K562 (cell line): ENCODE measurements around the gene CENPA. TPM values are rescaled to one million over a fixed set of nuclear protein-coding genes. Genes with fewer than 3 reads are reported as not detected.
A peak's percentile ranks its signal among the peaks of the same experiment; 100 is the strongest.

Experiments used
- ATAC-seq: fragments of 200-7000 bp; cut with Tn5 transposase; 3 replicates; pipeline ENCODE4 v1.9.1; 2020; ENCODE audit warnings: moderate library complexity
- BruUV-seq: library from RNA; stranded (reverse); fragments of 400-500 nt; replicated peaks from 2 replicates; lab custom pipeline; 2021; lab: Mats Ljungman, UMichigan
- CTCF ChIA-PET: fragments of 300-600 bp; formaldehyde crosslinking; extraction: SDS; loops from one replicate; lab custom pipeline; 2021; ENCODE audit warnings: low intra/inter-chr PET ratio; lab: Yijun Ruan, JAX
- POLR2A ChIA-PET: fragments of 300-600, 350-650 bp; sonication (Branson Sonifier 250); formaldehyde crosslinking; extraction: SDS; loops from one replicate; lab custom pipeline; 2021; ENCODE audit warnings: antibody characterized with exemption, inconsistent platforms; lab: Yijun Ruan, JAX
- DNase-seq, 4 experiments: peaks; one replicate each; pipeline versions ENCODE4 v3.0.0 to v3.0.0-alpha.2; 2011 to 2018; ENCODE audit warnings: low spot score in 3 of 4, mixed read lengths in 3 of 4; ENCODE audit errors: extremely low read depth in 1 of 4
- FAIRE-seq: peaks from 2 replicates; lab custom pipeline; 2011; peaks lifted over from hg19 to GRCh38; lab: Jason Lieb, UNC
- H2AFZ ChIP-seq: 2 replicates; pipeline ENCODE4 v1.6.0; 2011; ENCODE audit warnings: low read depth, low read length, control low read depth, inconsistent platforms
- H3K27ac ChIP-seq: fragments of 200-600 bp; 3 replicates; pipeline ENCODE4 v1.8.0; 2011; ENCODE audit warnings: low read depth, mild to moderate bottlenecking, control low read depth, inconsistent platforms, low read length, moderate library complexity, mixed read lengths; ENCODE audit errors: extremely low read depth
- H3K27me3 ChIP-seq, 2 experiments: fragments of 300-600 bp in 1 of 2; 2 replicates in 1 of 2; 3 replicates in 1 of 2; pipeline versions ENCODE4 v1.6.0 to v1.8.0; 2011; ENCODE audit warnings: inconsistent platforms in 2 of 2, low read length in 2 of 2, mild to moderate bottlenecking in 1 of 2, mixed read lengths in 1 of 2, moderate library complexity in 1 of 2; ENCODE audit not compliant: control insufficient read depth in 2 of 2, insufficient read depth in 2 of 2
- H3K36me3 ChIP-seq: fragments of 300-600 bp; 3 replicates; pipeline ENCODE4 v1.8.0; 2011; ENCODE audit warnings: mild to moderate bottlenecking, low read length, inconsistent platforms; ENCODE audit not compliant: control insufficient read depth, insufficient read depth
- H3K4me1 ChIP-seq, 2 experiments: fragments of 200-600 bp in 1 of 2; replicated peaks in 1 of 2; 2 replicates in 1 of 2; 3 replicates in 1 of 2; pipeline versions ENCODE4 v1.5.1 to v1.8.0; 2011; ENCODE audit warnings: inconsistent platforms in 2 of 2, low read length in 2 of 2, mild to moderate bottlenecking in 1 of 2, mixed read lengths in 1 of 2, moderate library complexity in 1 of 2; ENCODE audit not compliant: control insufficient read depth in 2 of 2, insufficient read depth in 2 of 2
- H3K4me2 ChIP-seq: 2 replicates; pipeline ENCODE4 v1.6.1; 2011; ENCODE audit warnings: low read length, control low read depth, inconsistent platforms, mixed read lengths; ENCODE audit not compliant: insufficient read depth
- H3K4me3 ChIP-seq: fragments of 200-600 bp; sonication (generic), shearing (Covaris generic); 2 replicates; pipeline ENCODE4 v1.5.1; 2016; ENCODE audit warnings: control low read depth, inconsistent platforms
- H3K79me2 ChIP-seq: fragments of 200-600 bp; 3 replicates; pipeline ENCODE4 v1.8.0; 2011; ENCODE audit warnings: low read length, inconsistent platforms; ENCODE audit not compliant: control insufficient read depth, insufficient read depth
- H3K9ac ChIP-seq, 2 experiments: 2 replicates each; pipeline versions ENCODE4 v1.6.0 to v1.6.1; 2011; ENCODE audit warnings: low read depth in 2 of 2, low read length in 2 of 2, control low read depth in 1 of 2, inconsistent platforms in 1 of 2, mild to moderate bottlenecking in 1 of 2, mixed read lengths in 1 of 2; ENCODE audit not compliant: insufficient read depth in 1 of 2
- H3K9me1 ChIP-seq: one replicate; pipeline ENCODE4 v1.6.0; 2011; ENCODE audit warnings: inconsistent platforms, mild to moderate bottlenecking, low read length, moderate library complexity; ENCODE audit not compliant: control insufficient read depth, insufficient read depth
- H3K9me3 ChIP-seq: replicated peaks from 2 replicates; pipeline ENCODE4 v1.5.1; 2011; ENCODE audit warnings: low read depth, low read length, inconsistent platforms; ENCODE audit not compliant: control insufficient read depth, insufficient read depth
- H4K20me1 ChIP-seq: replicated peaks from 2 replicates; pipeline ENCODE4 v1.6.1; 2011; ENCODE audit warnings: low read length, inconsistent platforms, mixed read lengths; ENCODE audit not compliant: control insufficient read depth, insufficient read depth
- CTBP1 ChIP-seq: fragments of 450-650 bp; IDR thresholded peaks from 2 replicates; pipeline ENCODE4 v1.6.1; 2016; ENCODE audit warnings: borderline replicate concordance
- RFX1 ChIP-seq: fragments of 450-650 bp; IDR thresholded peaks from 2 replicates; pipeline ENCODE4 v1.6.1; 2016; ENCODE audit warnings: mild to moderate bottlenecking, moderate library complexity
- ZSCAN32 ChIP-seq: fragments of 450-650 bp; formaldehyde crosslinking; IDR thresholded peaks from 2 replicates; pipeline ENCODE4 v1.4.0; 2020; ENCODE audit warnings: mild to moderate bottlenecking, moderate library complexity
- WGBS: fragments of 100-300 bp; shearing (Covaris generic); methylation state at CpG from one replicate; pipeline ENCODE4 v1.1.6; 2016; ENCODE audit warnings: low coverage, mixed read lengths; ENCODE audit not compliant: insufficient coverage; ENCODE audit errors: missing lambda C conversion rate; 5-methylcytosine and 5-hydroxymethylcytosine counted together
- in situ Hi-C: fragments of 300-500 bp; cut with MboI; formaldehyde crosslinking; loops from 4 replicates; pipeline ENCODE4 v1.15.0; 2018; ENCODE audit warnings: inconsistent platforms, mixed read lengths
- intact Hi-C: fragments of 100-400 bp; cut with micrococcal nuclease; formaldehyde crosslinking; loops from 2 replicates; pipeline ENCODE4 v1.14.2; 2022
- polyA plus RNA-seq, 8 experiments: library from polyadenylated mRNA; depleted of rRNA in 4 of 8; stranded (reverse) in 5 of 8; unstranded in 3 of 8; fragments of >200 nt; fragmentation: Nextera tagmentation in 2 of 8; fragmentation: Illumina TruSeq in 1 of 8; extraction: Ambion mirVana in 2 of 8; extraction: Trizol in 1 of 8; gene quantifications; 2 replicates each; pipeline versions ENCODE4 v1.2.1 to v1.2.3, GENCODE V29; 2011 to 2014; ENCODE audit warnings: inconsistent platforms in 1 of 8, missing spikeins in 1 of 8
- total RNA-seq, 7 experiments: library from RNA; depleted of rRNA in 6 of 7; stranded (reverse); fragments of >200 nt in 6 of 7; fragmentation: Illumina TruSeq in 2 of 7; extraction: Trizol in 2 of 7; gene quantifications; 2 replicates each; pipeline versions ENCODE4 v1.2.1 to v1.2.3, GENCODE V29; 2011 to 2021; ENCODE audit warnings: low replicate concordance in 1 of 7
- TF ChIP-seq, protein P1 (sequence below): fragments of 450-650 bp; IDR thresholded peaks from 2 replicates; pipeline ENCODE4 v1.6.1; 2018; ENCODE audit not compliant: partially characterized antibody

CENPA gene
- total and polyA plus RNA-seq, 9 of the 15 experiments (the other 6 are each of a cell fraction or from before 2014, with no cell fraction given): 11.3 to 61.7 (median 44.7) TPM

DNA sequence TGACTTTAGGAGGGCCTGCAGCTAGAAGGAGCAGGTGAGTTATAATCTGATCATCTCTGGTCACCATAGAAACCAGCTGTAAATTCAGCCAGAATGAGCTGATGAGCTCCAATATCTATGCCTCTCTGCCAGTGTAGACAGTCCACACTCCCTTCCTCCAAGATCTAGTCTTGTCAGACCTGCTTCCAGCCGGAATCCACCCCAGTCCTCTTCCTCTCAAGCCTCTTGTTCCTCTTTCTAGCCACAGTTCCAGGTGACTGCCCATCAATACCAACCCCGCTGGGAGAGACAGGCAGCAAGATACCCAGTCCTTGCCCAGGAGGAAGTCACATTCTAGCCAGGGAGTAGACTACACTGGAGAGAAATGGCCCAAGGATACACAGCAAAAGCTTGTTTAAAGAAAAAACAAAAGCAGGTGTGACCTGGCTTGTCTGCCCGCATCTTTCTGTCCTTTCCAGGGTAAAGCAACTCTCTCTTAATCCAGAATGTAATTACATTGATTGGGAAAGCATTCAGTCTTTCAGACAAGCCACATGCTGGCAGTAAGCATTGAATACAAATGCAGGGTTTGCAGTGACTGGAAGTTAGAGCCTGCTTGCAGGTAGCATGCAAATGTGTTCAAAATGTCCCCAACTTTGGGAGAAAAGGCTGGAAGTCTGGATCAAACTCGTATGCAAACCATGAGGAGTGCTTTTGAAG is 30.7 kb upstream of the CENPA start:
- in situ Hi-C loops (no loop called here), intact Hi-C loops (no loop called here)
- Histone ChIP-seq H4K20me1 (no peaks in the 10 kb centered on the region), H3K4me1 (peaks cover 16 to 34% of the 10 kb centered on the region in 2 experiments), H3K9me1 (no peaks in the 10 kb centered on the region), H3K36me3 (no peaks in the 10 kb centered on the region; the same call in 1 of the 3 replicates), H3K9me3 (no peaks in the 10 kb centered on the region), H3K4me2 (no peak overlapping the region), H3K9ac (peak overlapping the region in 1 of 2 experiments; percentile 2; a peak in 1 of 4 replicates), H3K4me3 (no peak overlapping the region), H3K79me2 (no peaks in the 10 kb centered on the region), H3K27me3 (no peaks in the 10 kb centered on the region), H2AFZ (no peak overlapping the region), H3K27ac (no peak overlapping the region)
- 60% methylated on average over 4 of the region's 4 CpGs for WGBS
- no peak for DNase-seq
- FAIRE-seq: peak; percentile 37
- ChIA-PET CTCF (interaction anchor here (0.5 kb wide), 1 partner anchor 185 kb away, joined by 3 read pairs; no protein-coding TSS in a partner anchor), POLR2A (interaction anchor here (0.7 kb wide), 1 partner anchor 78 kb away, joined by 3 read pairs; no protein-coding TSS in a partner anchor)
- no TSS peak for BruUV-seq
- TF ChIP-seq ZSCAN32 (peak; percentile 78), RFX1 (peak; percentile 66), CTBP1 (peak; percentile 17; the same call in 1 of the 2 replicates)
- TF ChIP-seq, protein P1, sequence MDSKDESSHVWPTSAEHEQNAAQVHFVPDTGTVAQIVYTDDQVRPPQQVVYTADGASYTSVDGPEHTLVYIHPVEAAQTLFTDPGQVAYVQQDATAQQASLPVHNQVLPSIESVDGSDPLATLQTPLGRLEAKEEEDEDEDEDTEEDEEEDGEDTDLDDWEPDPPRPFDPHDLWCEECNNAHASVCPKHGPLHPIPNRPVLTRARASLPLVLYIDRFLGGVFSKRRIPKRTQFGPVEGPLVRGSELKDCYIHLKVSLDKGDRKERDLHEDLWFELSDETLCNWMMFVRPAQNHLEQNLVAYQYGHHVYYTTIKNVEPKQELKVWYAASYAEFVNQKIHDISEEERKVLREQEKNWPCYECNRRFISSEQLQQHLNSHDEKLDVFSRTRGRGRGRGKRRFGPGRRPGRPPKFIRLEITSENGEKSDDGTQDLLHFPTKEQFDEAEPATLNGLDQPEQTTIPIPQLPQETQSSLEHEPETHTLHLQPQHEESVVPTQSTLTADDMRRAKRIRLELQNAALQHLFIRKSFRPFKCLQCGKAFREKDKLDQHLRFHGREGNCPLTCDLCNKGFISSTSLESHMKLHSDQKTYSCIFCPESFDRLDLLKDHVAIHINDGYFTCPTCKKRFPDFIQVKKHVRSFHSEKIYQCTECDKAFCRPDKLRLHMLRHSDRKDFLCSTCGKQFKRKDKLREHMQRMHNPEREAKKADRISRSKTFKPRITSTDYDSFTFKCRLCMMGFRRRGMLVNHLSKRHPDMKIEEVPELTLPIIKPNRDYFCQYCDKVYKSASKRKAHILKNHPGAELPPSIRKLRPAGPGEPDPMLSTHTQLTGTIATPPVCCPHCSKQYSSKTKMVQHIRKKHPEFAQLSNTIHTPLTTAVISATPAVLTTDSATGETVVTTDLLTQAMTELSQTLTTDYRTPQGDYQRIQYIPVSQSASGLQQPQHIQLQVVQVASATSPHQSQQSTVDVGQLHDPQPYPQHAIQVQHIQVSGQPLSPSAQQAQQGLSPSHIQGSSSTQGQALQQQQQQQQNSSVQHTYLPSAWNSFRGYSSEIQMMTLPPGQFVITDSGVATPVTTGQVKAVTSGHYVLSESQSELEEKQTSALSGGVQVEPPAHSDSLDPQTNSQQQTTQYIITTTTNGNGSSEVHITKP: no peak
- no peak for ATAC-seq
